Pulmonary artery endothelial cell (primary cell): ENCODE data around the gene TMEM115. TPM values are rescaled to one million over a fixed set of nuclear protein-coding genes. Genes with fewer than 3 reads are reported as not detected.
"Not testable (repeated sequence)": the region's sequence is repeated elsewhere in the genome, so short reads cannot be mapped to it uniquely, and the experiment has no call there.

ENCODE experiments used
- DNase-seq: peaks from one replicate; pipeline ENCODE4 v3.0.0-alpha.2; 2011; ENCODE audit warnings: low read depth, low spot score
- total RNA-seq: library from RNA; depleted of rRNA; stranded (reverse); fragments of >200 nt; gene quantifications from 2 replicates; pipeline ENCODE4 v1.2.3, GENCODE V29; 2014

Gene TMEM115
- total RNA-seq, 1 donor from 2014 or later, result 36.8 TPM

DNA sequence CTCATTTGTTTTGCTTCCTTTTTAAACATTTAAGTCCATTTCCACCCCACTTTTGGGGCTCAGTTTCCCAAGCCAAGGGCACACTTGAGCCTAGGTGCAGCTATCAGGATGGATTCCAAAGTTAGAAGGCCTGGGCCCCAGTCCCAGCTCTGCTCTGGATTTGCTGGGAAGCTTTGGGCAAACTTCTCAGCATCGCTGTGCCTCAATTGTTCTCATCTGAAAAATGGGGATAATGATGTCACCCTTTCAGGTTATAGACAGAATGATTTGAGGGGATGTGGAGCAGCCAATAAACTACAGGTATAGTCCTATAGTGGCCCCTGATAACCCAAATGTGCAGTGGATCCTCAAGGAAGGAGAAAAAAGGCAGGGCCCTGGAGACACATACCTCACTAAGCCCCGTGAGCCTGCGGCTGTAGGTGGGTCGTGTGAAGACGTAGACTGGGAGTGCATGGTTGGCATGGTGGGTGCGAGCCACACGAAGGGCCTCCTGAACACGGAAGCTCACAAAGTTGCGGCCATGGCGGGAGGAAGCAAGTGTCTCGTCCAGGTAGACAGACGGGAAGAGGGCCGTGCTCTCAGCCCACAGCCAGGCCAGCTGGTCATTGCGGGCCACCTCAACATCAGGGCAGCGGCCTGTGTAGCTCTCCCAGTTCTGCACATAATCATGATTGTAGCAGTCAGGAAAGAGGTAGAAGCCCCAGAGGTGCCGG, 40.0 kb downstream of the TMEM115 start:
- no peak for DNase-seq

DNA sequence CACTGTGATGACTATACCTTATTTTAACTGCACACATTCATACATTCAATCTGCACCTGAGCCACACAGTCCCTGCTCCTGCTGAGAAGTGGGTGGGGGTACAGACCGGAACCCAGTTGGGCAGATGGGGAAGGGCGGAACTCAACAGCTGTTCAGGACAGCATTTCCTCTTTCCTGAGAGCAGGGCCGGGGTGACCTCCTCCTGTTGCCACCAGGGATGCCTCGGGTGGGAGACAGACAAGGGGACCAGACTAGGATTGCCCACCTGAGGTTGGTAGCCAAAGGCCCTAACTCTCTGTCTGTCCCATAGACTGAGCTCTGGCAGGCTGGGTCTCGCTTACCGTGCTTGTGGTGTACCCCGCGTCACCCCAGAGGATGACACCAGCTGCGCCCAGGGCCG, 40.7 kb downstream of the TMEM115 start:
- no peak for DNase-seq

GRCh38 chr3:50318163-50318562, 41.2 kb downstream of the TMEM115 start:
- DNase-seq, result no peak

- DNase-seq, result no peak
Measured at GRCh38 chr3:50317300-50317699, 42.0 kb downstream of the TMEM115 start.

GRCh38 chr3:50316657-50317242, 42.6 kb downstream of the TMEM115 start:
- no peak for DNase-seq

DNA sequence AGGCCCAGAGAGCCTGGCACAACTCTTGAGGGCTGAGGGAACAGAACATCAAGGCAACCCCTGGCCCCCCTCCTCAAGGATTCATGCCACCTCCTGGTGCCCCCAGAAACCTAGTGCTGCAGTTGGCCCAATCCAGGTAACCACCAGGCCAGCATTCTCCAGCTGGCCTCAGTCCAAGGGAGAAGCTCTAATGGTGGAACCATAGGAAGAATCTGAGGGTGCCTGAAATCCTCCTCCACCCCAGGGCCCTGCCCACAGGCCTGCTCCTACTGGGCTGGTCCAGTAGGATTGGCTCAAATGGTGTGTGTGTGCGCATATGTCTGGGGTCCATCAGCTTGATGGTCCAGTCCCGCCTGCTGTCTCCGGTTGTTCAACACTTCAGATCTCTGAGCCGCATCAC, 44.5 kb downstream of the TMEM115 start:
- no peak for DNase-seq

GRCh38 chr3:50314342-50314741, 45.0 kb downstream of the TMEM115 start:
- no peak for DNase-seq

DNA sequence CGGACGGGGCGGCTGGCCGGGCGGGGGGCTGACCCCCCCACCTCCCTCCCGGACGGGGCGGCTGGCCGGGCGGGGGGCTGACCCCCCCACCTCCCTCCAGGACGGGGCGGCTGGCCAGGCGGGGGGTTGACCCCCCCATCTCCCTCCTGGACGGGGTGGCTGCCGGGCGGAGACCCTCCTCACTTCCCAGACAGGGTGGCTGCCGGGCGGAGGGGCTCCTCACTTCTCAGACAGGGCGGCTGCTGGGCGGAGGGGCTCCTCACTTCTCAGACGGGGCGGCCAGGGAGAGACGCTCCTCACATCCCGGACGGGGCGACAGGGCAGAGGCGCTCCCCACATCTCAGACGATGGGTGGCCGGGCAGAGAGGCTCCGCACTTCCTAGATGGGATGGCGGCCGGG, 47.3 kb downstream of the TMEM115 start:
- DNase-seq, result not testable (repeated sequence)

Other genes starting within 250 kb of the TMEM115 start
- gene SEMA3F, start 204.2 kb downstream of the TMEM115 start, total RNA-seq, result 73.6 and 80.9 TPM in 2 replicates
- under 0.01 TPM in 1 of 2 replicates, not detected in the other for gene GNAT1, start 167.9 kb downstream of the TMEM115 start, total RNA-seq
- gene SLC38A3, start 154.2 kb downstream of the TMEM115 start, total RNA-seq, result 0.07 TPM in 1 of 2 replicates, not detected in the other
- gene GNAI2, start 123.3 kb downstream of the TMEM115 start, total RNA-seq, result 597 and 651 TPM in 2 replicates
- gene SEMA3B, start 90.4 kb downstream of the TMEM115 start, total RNA-seq, result 0.53 and 0.66 TPM in 2 replicates
- gene LSMEM2, start 80.4 kb downstream of the TMEM115 start, total RNA-seq, result not detected in 2 replicates
- 148 and 187 TPM in 2 replicates for gene IFRD2, start 67.1 kb downstream of the TMEM115 start, total RNA-seq
- gene HYAL3, start 60.1 kb downstream of the TMEM115 start, total RNA-seq, result 9.6 and 10.3 TPM in 2 replicates
- gene NAA80, start 60.1 kb downstream of the TMEM115 start, total RNA-seq, result 2.6 and 3.6 TPM in 2 replicates
- gene HYAL1, start 55.9 kb downstream of the TMEM115 start, total RNA-seq, result 6.9 and 7.1 TPM in 2 replicates
- gene HYAL2, start 36.8 kb downstream of the TMEM115 start, total RNA-seq, result 535 and 564 TPM in 2 replicates
- gene TUSC2, start 31.3 kb downstream of the TMEM115 start, total RNA-seq, result 24.8 and 36.5 TPM in 2 replicates
- 17.0 and 22.5 TPM in 2 replicates for gene RASSF1, start 18.7 kb downstream of the TMEM115 start, total RNA-seq
- 0.13 and 0.35 TPM in 2 replicates for gene ZMYND10, start 13.8 kb downstream of the TMEM115 start, total RNA-seq
- gene NPRL2, start 8.7 kb downstream of the TMEM115 start, total RNA-seq, result 19.9 and 20.1 TPM in 2 replicates
- 19.1 and 26.3 TPM in 2 replicates for gene CYB561D2, start 8.7 kb downstream of the TMEM115 start, total RNA-seq
- not detected in 2 replicates for gene CACNA2D2, start 144.1 kb upstream of the TMEM115 start, total RNA-seq
- 3.5 and 5.1 TPM in 2 replicates for gene C3orf18, start 208.2 kb upstream of the TMEM115 start, total RNA-seq
- 13.7 and 15.2 TPM in 2 replicates for gene HEMK1, start 210.0 kb upstream of the TMEM115 start, total RNA-seq